ENCODE measurements around the gene TMEM74B.

The TMEM74B gene

DNA sequence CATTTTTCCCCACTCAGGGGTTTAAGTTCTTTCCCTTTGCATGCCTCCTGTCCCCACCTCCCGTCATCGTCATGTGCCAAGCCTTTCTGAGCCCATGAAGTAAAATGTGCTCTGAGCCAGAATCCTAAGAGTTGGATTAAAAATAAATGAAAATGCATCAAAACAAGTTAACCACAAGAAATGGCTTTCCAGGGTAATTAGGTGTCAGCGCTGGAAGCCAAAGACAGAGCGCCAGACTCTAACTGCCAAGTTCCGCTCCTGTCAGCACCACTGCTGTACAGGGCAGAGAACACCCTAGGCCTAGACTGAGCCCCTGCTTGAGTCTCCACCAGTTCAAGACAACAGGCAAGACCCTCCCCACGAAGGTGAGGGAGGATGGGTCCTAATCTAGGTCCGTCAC, 13.0 kb upstream of the TMEM74B start:
- no peak overlapping the region for H3K4me3 ChIP-seq (ENCODE audit: low read depth, low read length)
- H3K4me1 ChIP-seq (ENCODE audit: control insufficient read depth, insufficient read depth, low read length), result no peaks in the 10 kb centered on the region
- TF ChIP-seq ZNF16 (tag by site-specific recombination; IDR thresholded peaks at IDR 0.05; ENCODE audit: low read depth), result no peak
- no peak for TF ChIP-seq OVOL3 (tag by site-specific recombination; IDR thresholded peaks at IDR 0.05)
- TF ChIP-seq ZFHX2 (tag by site-specific recombination; conservative IDR thresholded peaks at IDR 0.05), result no peak
- TF ChIP-seq, protein P1, sequence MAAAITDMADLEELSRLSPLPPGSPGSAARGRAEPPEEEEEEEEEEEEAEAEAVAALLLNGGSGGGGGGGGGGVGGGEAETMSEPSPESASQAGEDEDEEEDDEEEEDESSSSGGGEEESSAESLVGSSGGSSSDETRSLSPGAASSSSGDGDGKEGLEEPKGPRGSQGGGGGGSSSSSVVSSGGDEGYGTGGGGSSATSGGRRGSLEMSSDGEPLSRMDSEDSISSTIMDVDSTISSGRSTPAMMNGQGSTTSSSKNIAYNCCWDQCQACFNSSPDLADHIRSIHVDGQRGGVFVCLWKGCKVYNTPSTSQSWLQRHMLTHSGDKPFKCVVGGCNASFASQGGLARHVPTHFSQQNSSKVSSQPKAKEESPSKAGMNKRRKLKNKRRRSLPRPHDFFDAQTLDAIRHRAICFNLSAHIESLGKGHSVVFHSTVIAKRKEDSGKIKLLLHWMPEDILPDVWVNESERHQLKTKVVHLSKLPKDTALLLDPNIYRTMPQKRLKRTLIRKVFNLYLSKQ (tag by site-specific recombination; IDR thresholded peaks at IDR 0.05; ENCODE audit: borderline replicate concordance), result no peak
- TF ChIP-seq ZNF404 (tag by site-specific recombination; IDR thresholded peaks at IDR 0.05), result no peak
- no peak for TF ChIP-seq ZBTB20 (tag by site-specific recombination; IDR thresholded peaks at IDR 0.05)
- TF ChIP-seq ZNF549 (tag by site-specific recombination; IDR thresholded peaks at IDR 0.05), result no peak
- TF ChIP-seq IKZF3 (tag by site-specific recombination; IDR thresholded peaks at IDR 0.05), result no peak
- TF ChIP-seq ZNF518A (tag by site-specific recombination; conservative IDR thresholded peaks at IDR 0.05; ENCODE audit: low read depth), result no peak
- TF ChIP-seq ZNF324 (tag by site-specific recombination; IDR thresholded peaks at IDR 0.05), result no peak
- no peak for TF ChIP-seq ZBTB26 (tag by site-specific recombination; optimal IDR thresholded peaks at IDR 0.05)
- no peak for TF ChIP-seq ZNF544 (tag by site-specific recombination; IDR thresholded peaks at IDR 0.05)
- TF ChIP-seq ZFP41 (tag by site-specific recombination; IDR thresholded peaks at IDR 0.05; ENCODE audit: borderline replicate concordance), result no peak
- TF ChIP-seq ZNF580 (tag by site-specific recombination; IDR thresholded peaks at IDR 0.05), result no peak
- TF ChIP-seq KLF17 (tag by site-specific recombination; IDR thresholded peaks at IDR 0.05), result no peak
- no peak for TF ChIP-seq GLIS1 (tag by site-specific recombination; IDR thresholded peaks at IDR 0.05)
- no peak for TF ChIP-seq HOXA7 (CRISPR knock-in tag; IDR thresholded peaks at IDR 0.05; ENCODE audit: borderline replicate concordance)
- TF ChIP-seq ZNF561 (tag by site-specific recombination; IDR thresholded peaks at IDR 0.05; ENCODE audit: borderline replicate concordance), result no peak
- no peaks in the 10 kb centered on the region for H3K36me3 ChIP-seq (ENCODE audit: control insufficient read depth in 2 of 2, insufficient read depth in 1 of 2, low read length in 2 of 2)
- H3K9me3 ChIP-seq (ENCODE audit: control insufficient read depth, insufficient read depth, low read depth, low read length), result no peaks in the 10 kb centered on the region
- ChIA-PET POLR2A (no interaction called here), CTCF (no interaction called here)
- H3K27ac ChIP-seq (ENCODE audit: extremely low read depth, low read depth, low read length), result no peak overlapping the region
